ENCODE measurements around the gene ZCCHC24.

Gene ZCCHC24

GRCh38 chr10:79431428-79431827, 14.0 kb downstream of the ZCCHC24 start:
- peak overlapping the region; percentile 75 for H3K9ac ChIP-seq (ENCODE audit: low read length)
- peak overlapping the region; percentile 19 for H2AK5ac ChIP-seq (ENCODE audit: low read length, severe bottlenecking)
- H3K18ac ChIP-seq (ENCODE audit: low read depth in 1 of 2, low read length in 2 of 2): no peak overlapping the region
- 84% methylated on average over 3 of the region's 5 CpGs for WGBS
- no peaks in the 10 kb centered on the region for H3K9me3 ChIP-seq (ENCODE audit: control insufficient read depth, low read length)
- H3K4ac ChIP-seq (ENCODE audit: low read depth in 1 of 2, low read length in 2 of 2): peak overlapping the region in 1 of 2 experiments; percentile 13
- peaks cover 42% of the 10 kb centered on the region for H3K4me1 ChIP-seq (ENCODE audit: control insufficient read depth, insufficient read depth, low read depth, low read length)
- no peak for DNase-seq
- H3K27me3 ChIP-seq (ENCODE audit: control insufficient read depth in 1 of 2, insufficient read depth in 1 of 2, low read length in 2 of 2): no peaks in the 10 kb centered on the region
- no peak overlapping the region for H2BK12ac ChIP-seq (ENCODE audit: low read length in 2 of 2)
- no peak overlapping the region for H3K14ac ChIP-seq (ENCODE audit: low read length in 2 of 2)
- no peak overlapping the region for H2BK15ac ChIP-seq (ENCODE audit: low read depth, poor library complexity, severe bottlenecking)
- no peak overlapping the region for H4K91ac ChIP-seq (ENCODE audit: low read length)
- peak overlapping the region in 1 of 2 experiments; percentile 9 for H3K4me3 ChIP-seq (ENCODE audit: insufficient read depth in 1 of 2, low read depth in 1 of 2, low read length in 2 of 2)
- no peak overlapping the region for H3K4me2 ChIP-seq (ENCODE audit: low read length, poor library complexity, severe bottlenecking)
- peaks cover 52 to 82% of the 10 kb centered on the region in 2 experiments for H3K36me3 ChIP-seq (ENCODE audit: control insufficient read depth in 1 of 2, insufficient read depth in 2 of 2, low read depth in 1 of 2, low read length in 2 of 2)
- H2BK5ac ChIP-seq (ENCODE audit: low read depth, low read length, poor library complexity, severe bottlenecking): no peak overlapping the region
- peaks cover 31% of the 10 kb centered on the region for H3K79me1 ChIP-seq (replicated peaks; ENCODE audit: low read length, poor library complexity, severe bottlenecking)
- H2BK120ac ChIP-seq (ENCODE audit: low read depth, low read length): no peak overlapping the region
- no peak overlapping the region for H4K8ac ChIP-seq (ENCODE audit: low read length)
- no peak overlapping the region for H3K27ac ChIP-seq (ENCODE audit: low read length, poor library complexity, severe bottlenecking)
- no peak overlapping the region for H3K23ac ChIP-seq (ENCODE audit: low read length in 2 of 2)
- H2AFZ ChIP-seq (ENCODE audit: low read depth, low read length): no peak overlapping the region

GRCh38 chr10:79430936-79431335, 14.5 kb downstream of the ZCCHC24 start:
- no peak overlapping the region for H3K4me2 ChIP-seq (ENCODE audit: low read length, poor library complexity, severe bottlenecking)
- no peak overlapping the region for H3K14ac ChIP-seq (ENCODE audit: low read length in 2 of 2)
- DNase-seq: no peak
- no peak overlapping the region for H3K18ac ChIP-seq (ENCODE audit: low read depth in 1 of 2, low read length in 2 of 2)
- no peak overlapping the region for H2BK5ac ChIP-seq (ENCODE audit: low read depth, low read length, poor library complexity, severe bottlenecking)
- peak overlapping the region in 1 of 2 experiments; percentile 9 for H3K4me3 ChIP-seq (ENCODE audit: insufficient read depth in 1 of 2, low read depth in 1 of 2, low read length in 2 of 2)
- H4K8ac ChIP-seq (ENCODE audit: low read length): no peak overlapping the region
- no peaks in the 10 kb centered on the region for H3K27me3 ChIP-seq (ENCODE audit: control insufficient read depth in 1 of 2, insufficient read depth in 1 of 2, low read length in 2 of 2)
- H3K9me3 ChIP-seq (ENCODE audit: control insufficient read depth, low read length): no peaks in the 10 kb centered on the region
- WGBS: 39% methylated on average over 2 of the region's 2 CpGs
- peaks cover 37% of the 10 kb centered on the region for H3K4me1 ChIP-seq (ENCODE audit: control insufficient read depth, insufficient read depth, low read depth, low read length)
- no peak overlapping the region for H3K27ac ChIP-seq (ENCODE audit: low read length, poor library complexity, severe bottlenecking)
- H4K91ac ChIP-seq (ENCODE audit: low read length): peak overlapping the region; percentile 50
- peak overlapping the region in 1 of 2 experiments; percentile 91 for H3K23ac ChIP-seq (ENCODE audit: low read length in 2 of 2)
- no peak overlapping the region for H2BK12ac ChIP-seq (ENCODE audit: low read length in 2 of 2)
- H3K79me1 ChIP-seq (replicated peaks; ENCODE audit: low read length, poor library complexity, severe bottlenecking): peaks cover 30% of the 10 kb centered on the region
- H3K36me3 ChIP-seq (ENCODE audit: control insufficient read depth in 1 of 2, insufficient read depth in 2 of 2, low read depth in 1 of 2, low read length in 2 of 2): peaks cover 49 to 84% of the 10 kb centered on the region in 2 experiments
- H2BK120ac ChIP-seq (ENCODE audit: low read depth, low read length): no peak overlapping the region
- no peak overlapping the region for H2AFZ ChIP-seq (ENCODE audit: low read depth, low read length)
- peak overlapping the region; percentile 75 for H3K9ac ChIP-seq (ENCODE audit: low read length)
- no peak overlapping the region for H2AK5ac ChIP-seq (ENCODE audit: low read length, severe bottlenecking)
- peak overlapping the region in 1 of 2 experiments; percentile 13 for H3K4ac ChIP-seq (ENCODE audit: low read depth in 1 of 2, low read length in 2 of 2)
- H2BK15ac ChIP-seq (ENCODE audit: low read depth, poor library complexity, severe bottlenecking): no peak overlapping the region

GRCh38 chr10:79430325-79430905, 15.0 kb downstream of the ZCCHC24 start:
- no peak overlapping the region for H4K91ac ChIP-seq (ENCODE audit: low read length)
- H3K4me1 ChIP-seq (ENCODE audit: control insufficient read depth, insufficient read depth, low read depth, low read length): peaks cover 32% of the 10 kb centered on the region
- H3K4ac ChIP-seq (ENCODE audit: low read depth in 1 of 2, low read length in 2 of 2): no peak overlapping the region
- H3K27ac ChIP-seq (ENCODE audit: low read length, poor library complexity, severe bottlenecking): no peak overlapping the region
- H4K8ac ChIP-seq (ENCODE audit: low read length): no peak overlapping the region
- H3K9ac ChIP-seq (ENCODE audit: low read length): peak overlapping the region; percentile 31
- no peaks in the 10 kb centered on the region for H3K27me3 ChIP-seq (ENCODE audit: control insufficient read depth in 1 of 2, insufficient read depth in 1 of 2, low read length in 2 of 2)
- H3K36me3 ChIP-seq (ENCODE audit: control insufficient read depth in 1 of 2, insufficient read depth in 2 of 2, low read depth in 1 of 2, low read length in 2 of 2): peaks cover 52 to 89% of the 10 kb centered on the region in 2 experiments
- H3K4me3 ChIP-seq (ENCODE audit: insufficient read depth in 1 of 2, low read depth in 1 of 2, low read length in 2 of 2): no peak overlapping the region
- H3K14ac ChIP-seq (ENCODE audit: low read length in 2 of 2): no peak overlapping the region
- no peaks in the 10 kb centered on the region for H3K9me3 ChIP-seq (ENCODE audit: control insufficient read depth, low read length)
- WGBS: 93% methylated on average over 5 of the region's 6 CpGs
- H2BK120ac ChIP-seq (ENCODE audit: low read depth, low read length): no peak overlapping the region
- no peak overlapping the region for H3K23ac ChIP-seq (ENCODE audit: low read length in 2 of 2)
- peak overlapping the region in 1 of 2 experiments; percentile 37 for H2BK12ac ChIP-seq (ENCODE audit: low read length in 2 of 2)
- H3K79me1 ChIP-seq (replicated peaks; ENCODE audit: low read length, poor library complexity, severe bottlenecking): peaks cover 31% of the 10 kb centered on the region
- H3K4me2 ChIP-seq (ENCODE audit: low read length, poor library complexity, severe bottlenecking): no peak overlapping the region
- no peak overlapping the region for H2BK5ac ChIP-seq (ENCODE audit: low read depth, low read length, poor library complexity, severe bottlenecking)
- H3K18ac ChIP-seq (ENCODE audit: low read depth in 1 of 2, low read length in 2 of 2): no peak overlapping the region
- no peak for DNase-seq
- no peak overlapping the region for H2AK5ac ChIP-seq (ENCODE audit: low read length, severe bottlenecking)
- no peak overlapping the region for H2AFZ ChIP-seq (ENCODE audit: low read depth, low read length)
- H2BK15ac ChIP-seq (ENCODE audit: low read depth, poor library complexity, severe bottlenecking): no peak overlapping the region

- H3K18ac ChIP-seq (ENCODE audit: low read depth in 1 of 2, low read length in 2 of 2): no peak overlapping the region
- no peak overlapping the region for H3K14ac ChIP-seq (ENCODE audit: low read length in 2 of 2)
- no peak overlapping the region for H2BK12ac ChIP-seq (ENCODE audit: low read length in 2 of 2)
- H2AFZ ChIP-seq (ENCODE audit: low read depth, low read length): no peak overlapping the region
- H4K91ac ChIP-seq (ENCODE audit: low read length): no peak overlapping the region
- no peaks in the 10 kb centered on the region for H3K27me3 ChIP-seq (ENCODE audit: control insufficient read depth in 1 of 2, insufficient read depth in 1 of 2, low read length in 2 of 2)
- peak overlapping the region; percentile 19 for H3K9ac ChIP-seq (ENCODE audit: low read length)
- H3K4me1 ChIP-seq (ENCODE audit: control insufficient read depth, insufficient read depth, low read depth, low read length): peaks cover 32% of the 10 kb centered on the region
- WGBS: 98% methylated on average over 4 of the region's 4 CpGs
- H3K4ac ChIP-seq (ENCODE audit: low read depth in 1 of 2, low read length in 2 of 2): no peak overlapping the region
- H2BK120ac ChIP-seq (ENCODE audit: low read depth, low read length): no peak overlapping the region
- no peak overlapping the region for H3K23ac ChIP-seq (ENCODE audit: low read length in 2 of 2)
- no peak overlapping the region for H2BK15ac ChIP-seq (ENCODE audit: low read depth, poor library complexity, severe bottlenecking)
- DNase-seq: no peak
- no peak overlapping the region for H2AK5ac ChIP-seq (ENCODE audit: low read length, severe bottlenecking)
- no peak overlapping the region for H2BK5ac ChIP-seq (ENCODE audit: low read depth, low read length, poor library complexity, severe bottlenecking)
- H4K8ac ChIP-seq (ENCODE audit: low read length): no peak overlapping the region
- H3K9me3 ChIP-seq (ENCODE audit: control insufficient read depth, low read length): no peaks in the 10 kb centered on the region
- H3K27ac ChIP-seq (ENCODE audit: low read length, poor library complexity, severe bottlenecking): no peak overlapping the region
- no peak overlapping the region for H3K4me3 ChIP-seq (ENCODE audit: insufficient read depth in 1 of 2, low read depth in 1 of 2, low read length in 2 of 2)
- H3K79me1 ChIP-seq (replicated peaks; ENCODE audit: low read length, poor library complexity, severe bottlenecking): peaks cover 35% of the 10 kb centered on the region
- H3K36me3 ChIP-seq (ENCODE audit: control insufficient read depth in 1 of 2, insufficient read depth in 2 of 2, low read depth in 1 of 2, low read length in 2 of 2): peaks cover 56 to 96% of the 10 kb centered on the region in 2 experiments
- H3K4me2 ChIP-seq (ENCODE audit: low read length, poor library complexity, severe bottlenecking): no peak overlapping the region
Observed at GRCh38 chr10:79429751-79430150, 15.7 kb downstream of the ZCCHC24 start.
